Psoas muscle (tissue), 8 donors: Measurements from ENCODE around the gene BCAS1. TPM values are rescaled to one million over a fixed set of nuclear protein-coding genes. Genes with fewer than 3 reads are reported as not detected.

ENCODE experiments used
- ATAC-seq, 4 donors: fragments of 200-7000 bp; cut with Tn5 transposase; one replicate each; pipeline ENCODE4 v1.9.1; 2020; ENCODE audit warnings: moderate library complexity in 3 of 4, mild to moderate bottlenecking in 2 of 4
- DNase-seq, 2 donors: peaks; one replicate each; pipeline ENCODE4 v3.0.0-alpha.2; 2020
- H3K27ac ChIP-seq: fragments of 200-600 bp; one replicate; pipeline ENCODE4 v1.8.0; 2022
- H3K27me3 ChIP-seq, 3 donors: fragments of 200-600 bp in 1 of 3; one replicate each; pipeline versions ENCODE4 v1.6.1 to v1.8.0; 2013 to 2022; ENCODE audit warnings: low read length in 2 of 3, mild to moderate bottlenecking in 2 of 3, moderate library complexity in 1 of 3; ENCODE audit not compliant: insufficient read depth in 3 of 3
- H3K36me3 ChIP-seq, 2 donors: fragments of 200-600 bp in 1 of 2; one replicate each; pipeline versions ENCODE4 v1.6.1 to v1.8.0; 2013 to 2022; ENCODE audit warnings: low read depth in 1 of 2, mild to moderate bottlenecking in 1 of 2, moderate library complexity in 1 of 2; ENCODE audit not compliant: insufficient read depth in 1 of 2
- H3K4me1 ChIP-seq: fragments of 200-600 bp; one replicate; pipeline ENCODE4 v1.8.0; 2022
- H3K4me3 ChIP-seq: fragments of 200-600 bp; one replicate; pipeline ENCODE4 v1.8.0; 2022; ENCODE audit warnings: mild to moderate bottlenecking
- H3K9me3 ChIP-seq: fragments of 200-600 bp; one replicate; pipeline ENCODE4 v1.8.0; 2022
- CTCF ChIP-seq: fragments of 200-600 bp; IDR thresholded peaks from one replicate; pipeline ENCODE4 v1.8.0; 2022; ENCODE audit warnings: antibody characterized with exemption
- WGBS, 3 donors: extraction: QIAGEN DNeasy Blood & Tissue Kit; methylation state at CpG; one replicate each; pipeline versions ENCODE4 v1.1.6 to v1.1.7; 2013; 5-methylcytosine and 5-hydroxymethylcytosine counted together
- intact Hi-C, 2 donors: fragments of 100-400 bp; cut with DNase I; formaldehyde crosslinking; loops; one replicate each; pipeline versions ENCODE4 v1.11.0 to v1.14.2; 2022
- polyA plus RNA-seq, 3 donors: library from polyadenylated mRNA; stranded (reverse); fragments of 200-250 nt; gene quantifications; one replicate each; pipeline ENCODE4 v1.2.3, GENCODE V29; 2013
- total RNA-seq, 4 donors: library from RNA; stranded (reverse); fragmentation: NEBNext Ultra II Directional in 2 of 4; extraction: Animal tissue kit (Norgen Biotek cat#: 25700) in 2 of 4; gene quantifications; one replicate each; pipeline versions ENCODE4 v1.2.1 to v1.2.4, GENCODE V29; 2021 to 2023
- donor health status: healthy with polysubstance abuse.
- donor health status: DM: no; HTN: no; CAD: no; lungs with moderate emphysema.
- donor health status: Bipolar disorder and iron deficiency.
- donor health status: healthy.
- donor health status: DM: yes; HTN: yes; CAD: no.
- donor health status: DM: no; HTN: no; CAD: no.
- donor health status: DM: no; HTN: no; CAD: no.
- donor health status: DM: yes; HTN: yes; CAD: no.

BCAS1 gene
- total and polyA plus RNA-seq, 7 donors = 0.01 to 0.26 (median 0.16) TPM; not detected in 2

DNA sequence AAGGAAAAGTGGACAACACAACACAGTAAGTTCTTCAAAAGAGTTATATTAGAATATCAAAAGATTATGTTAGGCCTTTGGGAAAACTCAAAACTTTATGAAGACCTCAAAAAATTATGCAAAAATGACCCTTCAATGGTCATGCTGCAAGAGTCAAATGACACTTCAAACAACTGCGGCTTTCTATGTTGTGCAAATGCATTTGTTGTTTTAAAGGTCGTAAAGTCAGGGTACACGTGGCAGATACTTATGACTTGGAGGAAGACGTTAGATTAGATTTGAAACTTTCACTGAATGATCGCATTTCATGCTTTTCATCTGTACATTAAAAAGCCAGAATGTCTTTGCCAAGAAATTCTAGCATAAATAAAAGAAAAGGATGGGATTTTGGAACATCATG lies 31.4 kb downstream of the BCAS1 start:
- intact Hi-C loops = no loop called here
- Histone ChIP-seq H3K4me1 (no peaks in the 10 kb centered on the region), H3K36me3 (no peaks in the 10 kb centered on the region), H3K27ac (no peak overlapping the region), H3K27me3 (peaks cover 0 to 21% (median 0%) of the 10 kb centered on the region in 3 donors), H3K4me3 (no peak overlapping the region), H3K9me3 (no peaks in the 10 kb centered on the region)
- ATAC-seq (no peak), DNase-seq (no peak)
- no peak for TF ChIP-seq CTCF
- 62 to 73% methylated on average over 5 of the region's 5 CpGs; no CpG with 5 or more reads in 1 of the 3 donors for WGBS, 3 donors

DNA sequence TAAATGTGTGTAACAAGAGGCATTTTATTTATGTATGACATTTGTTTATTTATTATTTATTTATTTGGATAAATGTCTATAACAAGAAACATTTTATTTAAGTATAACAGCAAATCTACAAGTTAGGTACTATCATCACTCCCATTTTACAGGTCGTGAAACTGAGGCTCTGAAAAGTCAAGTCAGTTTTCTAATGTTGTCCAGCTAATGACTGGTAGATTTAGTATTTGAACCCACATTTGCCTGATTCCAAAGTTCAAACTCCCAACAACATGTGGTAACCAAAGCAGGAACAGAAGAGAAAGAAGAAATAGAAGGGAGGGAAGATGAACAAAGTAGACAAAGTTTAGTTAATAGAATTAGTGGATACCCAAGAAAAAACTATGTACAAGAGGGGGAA lies 32.9 kb downstream of the BCAS1 start:
- intact Hi-C loops = no loop called here
- Histone ChIP-seq H3K27me3 (peaks cover 0 to 21% (median 0%) of the 10 kb centered on the region in 3 donors), H3K9me3 (no peaks in the 10 kb centered on the region), H3K4me3 (no peak overlapping the region), H3K27ac (no peak overlapping the region), H3K36me3 (no peaks in the 10 kb centered on the region), H3K4me1 (no peaks in the 10 kb centered on the region)
- 0 to 96% methylated on average over 1 of the region's 1 CpG; no CpG with 5 or more reads in 1 of the 3 donors for WGBS, 3 donors
- no peak for ATAC-seq
- TF ChIP-seq CTCF = no peak
- DNase-seq = no peak

- intact Hi-C loops = no loop called here
Observed at GRCh38 chr20:54029643-54030042, 40.8 kb downstream of the BCAS1 start.

GRCh38 chr20:54029176-54029575 lies 41.2 kb downstream of the BCAS1 start:
- Histone ChIP-seq H3K27me3 (peaks cover 0 to 6% (median 0%) of the 10 kb centered on the region in 3 donors), H3K27ac (no peak overlapping the region), H3K9me3 (no peaks in the 10 kb centered on the region), H3K4me3 (no peak overlapping the region), H3K4me1 (no peaks in the 10 kb centered on the region), H3K36me3 (no peaks in the 10 kb centered on the region)
- ATAC-seq (no peak), DNase-seq (no peak)
- intact Hi-C loops = no loop called here
- TF ChIP-seq CTCF = no peak
- WGBS, 3 donors = 29 to 40% (median 30%) methylated on average over 5 of the region's 5 CpGs

More at GRCh38 chr20:54029643-54030042, 40.8 kb downstream of the BCAS1 start:
- Histone ChIP-seq H3K4me3 (no peak overlapping the region), H3K4me1 (no peaks in the 10 kb centered on the region), H3K27ac (no peak overlapping the region), H3K9me3 (no peaks in the 10 kb centered on the region), H3K27me3 (peaks cover 0 to 6% (median 0%) of the 10 kb centered on the region in 3 donors), H3K36me3 (no peaks in the 10 kb centered on the region)
- DNase-seq (no peak), ATAC-seq (no peak)
- TF ChIP-seq CTCF = no peak
- 90 to 100% (median 95%) methylated on average over 1 of the region's 1 CpG for WGBS, 3 donors
